CD4-positive, alpha-beta T cell treated with Interleukin-15 for 1 hour (primary cell): ENCODE results near the gene FA2H.

Experiments used
- DNase-seq: peaks from one replicate; pipeline ENCODE4 v3.0.0-alpha.2; 2020

FA2H gene

GRCh38 chr16:74667255-74667700 is 107.3 kb downstream of the FA2H start:
- no peak for DNase-seq

- DNase-seq: peak; percentile 99
These were observed 108.0 kb downstream of the FA2H start, which contains the start of gene RFWD3 for GRCh38 chr16:74666425-74667254. RFWD3 (minus strand) TSS chr16:74666877; CDS start chr16:74661449, 5,428 bp downstream.

- DNase-seq: no peak
These were observed 108.6 kb downstream of the FA2H start for GRCh38 chr16:74666010-74666421.
